A172 (cell line): ENCODE data around the gene STMP1. TPM values are rescaled to one million over a fixed set of nuclear protein-coding genes. Genes with fewer than 3 reads are reported as not detected.
"Not testable (repeated sequence)": the region's sequence is repeated elsewhere in the genome, so short reads cannot be mapped to it uniquely, and the experiment has no call there.

Source experiments
- DNase-seq: peaks from one replicate; pipeline ENCODE4 v3.0.0-alpha.2; 2015; ENCODE audit warnings: low spot score
- total RNA-seq: library from RNA; depleted of rRNA; stranded (reverse); fragments of >200 nt; shearing (Covaris generic); gene quantifications from 2 replicates; pipeline ENCODE4 v1.2.3, GENCODE V29; 2014

The STMP1 gene
- total RNA-seq, 1 experiment from 2014 or later = 22.5 TPM

DNA sequence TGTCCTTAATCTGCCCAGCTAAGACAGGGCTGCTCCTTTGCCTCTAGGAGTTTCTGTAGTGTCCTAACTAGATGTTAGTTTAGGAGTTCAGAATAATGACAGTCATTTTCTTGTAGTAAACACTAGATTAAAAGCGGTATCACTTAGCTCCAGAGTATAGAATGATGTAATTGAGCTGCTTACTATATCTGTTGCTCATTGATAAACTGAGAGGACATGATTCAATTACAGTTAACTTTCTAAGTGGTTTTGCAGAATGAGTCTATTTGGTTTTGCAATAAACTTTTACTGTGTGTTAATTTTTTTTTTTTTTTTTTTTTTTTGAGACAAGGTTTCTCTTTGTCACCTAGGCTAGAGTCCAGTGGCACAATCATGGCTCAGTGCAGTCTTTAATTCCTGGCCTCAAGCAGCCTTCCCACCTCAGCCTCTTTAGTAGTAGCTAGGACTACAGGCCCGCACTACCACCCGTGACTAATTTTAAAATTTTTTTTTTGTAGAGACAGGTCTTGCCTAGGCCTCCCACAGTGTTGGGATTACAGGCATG is 1.8 kb downstream of the STMP1 start:
- DNase-seq = no peak

DNA sequence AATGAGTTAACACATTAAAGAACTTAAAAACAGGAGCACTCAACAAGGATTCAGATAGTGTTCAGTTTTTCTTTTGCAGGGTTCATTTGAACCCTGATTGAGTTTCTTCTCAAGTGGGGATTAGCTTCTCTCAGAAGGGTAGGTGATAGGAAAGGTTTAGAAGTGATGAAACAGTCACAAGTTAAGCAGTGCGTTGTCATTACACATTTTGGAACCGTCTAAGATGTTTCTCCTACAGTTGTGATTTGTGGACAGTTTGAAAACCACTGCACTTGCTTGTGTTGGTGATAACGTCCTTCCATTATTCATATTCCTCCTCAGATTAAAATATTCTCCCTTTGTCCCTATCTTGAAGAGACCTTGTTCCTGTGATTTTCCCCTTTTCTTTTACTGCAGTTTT is 2.7 kb downstream of the STMP1 start:
- DNase-seq = no peak

DNA sequence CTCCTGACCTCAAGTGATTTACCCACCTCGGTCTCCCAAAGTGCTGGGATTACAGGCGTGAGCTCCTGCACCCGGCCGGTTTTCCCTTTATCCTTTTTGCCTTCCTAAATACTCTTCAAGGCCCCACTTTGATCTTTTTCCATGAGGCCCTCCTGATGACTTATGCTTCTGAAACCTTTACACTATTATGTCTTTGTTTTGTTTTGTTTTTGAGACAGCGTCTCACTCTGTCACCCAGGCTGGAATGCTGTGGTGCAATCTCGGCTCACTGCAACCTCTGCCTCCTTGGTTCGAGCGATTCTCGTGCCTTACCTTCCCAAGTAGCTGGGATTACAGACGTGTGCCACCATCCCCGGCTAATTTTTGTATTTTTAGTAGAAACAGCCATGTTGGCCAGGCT is 3.8 kb downstream of the STMP1 start:
- DNase-seq = no peak

DNA sequence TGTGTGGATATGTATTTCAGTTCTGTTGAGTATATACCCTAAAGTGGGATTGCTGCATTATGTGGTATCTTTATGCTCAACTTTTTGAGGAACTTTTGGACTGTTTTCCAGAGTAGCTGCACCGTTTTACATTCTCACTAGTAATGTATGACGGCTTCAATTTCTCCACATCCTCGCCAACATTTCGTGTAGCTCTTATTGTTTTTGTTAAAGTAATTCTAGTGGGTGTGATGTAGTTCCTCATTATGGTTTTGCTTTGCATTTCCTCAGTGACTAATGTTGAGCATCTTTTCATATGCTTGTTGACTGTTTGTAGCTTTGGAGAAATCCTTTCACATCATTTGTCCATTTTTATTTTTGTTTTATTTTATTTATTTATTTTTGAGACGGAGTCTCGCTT is 4.5 kb downstream of the STMP1 start:
- DNase-seq = no peak

DNA sequence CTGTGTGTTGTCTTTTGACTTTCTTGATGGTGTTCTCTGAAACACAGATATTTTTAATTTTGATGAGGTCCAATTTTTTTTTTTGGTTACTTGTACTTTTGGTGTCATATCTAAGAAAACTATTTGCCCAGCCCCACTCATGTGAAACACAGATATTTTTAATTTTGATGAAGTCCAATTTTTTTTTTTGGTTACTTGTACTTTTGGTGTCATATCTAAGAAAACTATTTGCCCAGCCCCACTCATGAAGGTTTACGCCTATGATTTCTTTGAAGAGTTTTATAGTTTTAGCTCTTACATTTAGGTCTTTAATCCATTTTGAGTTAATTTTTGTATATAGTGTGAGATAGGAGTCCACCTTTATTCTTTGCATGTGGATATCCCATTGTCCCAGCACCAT is 5.3 kb downstream of the STMP1 start:
- not testable (repeated sequence) for DNase-seq

DNA sequence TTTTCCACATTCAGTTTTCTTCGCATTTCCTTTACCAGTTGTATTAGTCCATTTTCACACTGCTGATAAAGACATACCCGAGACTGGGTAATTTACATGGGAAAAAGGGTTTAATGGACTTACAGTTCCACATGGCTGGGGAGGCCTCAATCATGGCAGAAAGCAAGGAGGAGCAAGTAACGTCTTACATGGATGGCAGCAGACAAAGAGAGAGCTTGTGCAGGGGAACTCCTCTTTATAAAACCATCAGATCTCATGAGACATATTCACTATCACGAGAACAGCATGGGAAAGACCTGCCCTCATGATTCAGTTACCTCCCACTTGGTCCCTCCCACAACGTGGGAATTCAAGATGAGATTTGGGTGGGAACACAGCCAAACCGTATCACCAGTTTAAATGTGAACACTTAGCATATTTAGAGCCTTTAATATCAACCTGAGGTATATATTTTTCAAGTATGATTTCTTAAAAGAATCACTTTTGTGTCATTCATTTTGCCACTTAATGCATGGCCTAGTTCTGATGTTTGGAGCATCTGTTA is 6.6 kb downstream of the STMP1 start:
- not testable (repeated sequence) for DNase-seq

DNA sequence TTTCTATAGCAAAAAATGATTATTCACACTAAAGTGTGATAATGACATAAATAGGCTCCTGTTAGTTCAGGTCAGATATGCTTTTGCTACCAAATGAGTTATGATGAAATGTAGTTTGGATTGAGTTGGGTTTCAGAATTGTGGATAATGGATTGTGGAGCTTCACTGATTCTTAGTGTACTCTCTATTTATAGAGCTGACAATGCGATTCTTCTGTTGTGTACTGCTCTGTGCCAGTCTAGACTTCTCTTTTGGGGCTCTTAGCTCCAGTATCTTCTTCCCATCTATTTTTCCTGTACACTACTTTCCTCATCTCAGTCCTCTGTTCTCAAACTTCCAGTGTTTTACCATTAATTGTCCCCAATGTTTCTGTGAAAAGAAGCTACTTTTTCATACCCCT is 7.5 kb downstream of the STMP1 start:
- DNase-seq = no peak

DNA sequence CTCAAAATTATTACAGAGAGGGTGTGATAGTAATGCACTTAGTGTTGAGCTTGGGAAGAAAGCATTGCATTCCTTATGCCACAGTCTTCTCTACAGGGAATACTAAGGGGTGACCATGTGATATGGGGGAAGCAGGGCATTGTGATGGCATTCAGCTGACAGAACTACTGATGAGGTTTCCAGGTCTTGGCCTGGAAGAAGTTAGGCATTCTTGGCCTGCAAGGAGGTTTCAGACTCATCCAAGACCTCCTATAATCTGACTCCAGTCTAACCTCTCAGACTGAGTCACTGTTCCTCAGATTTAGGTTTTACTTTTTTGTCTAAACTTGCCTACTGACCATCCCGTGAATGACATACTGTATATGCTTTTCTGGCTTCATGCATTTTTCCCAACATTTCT is 7.9 kb downstream of the STMP1 start:
- peak; percentile 15 for DNase-seq

DNA sequence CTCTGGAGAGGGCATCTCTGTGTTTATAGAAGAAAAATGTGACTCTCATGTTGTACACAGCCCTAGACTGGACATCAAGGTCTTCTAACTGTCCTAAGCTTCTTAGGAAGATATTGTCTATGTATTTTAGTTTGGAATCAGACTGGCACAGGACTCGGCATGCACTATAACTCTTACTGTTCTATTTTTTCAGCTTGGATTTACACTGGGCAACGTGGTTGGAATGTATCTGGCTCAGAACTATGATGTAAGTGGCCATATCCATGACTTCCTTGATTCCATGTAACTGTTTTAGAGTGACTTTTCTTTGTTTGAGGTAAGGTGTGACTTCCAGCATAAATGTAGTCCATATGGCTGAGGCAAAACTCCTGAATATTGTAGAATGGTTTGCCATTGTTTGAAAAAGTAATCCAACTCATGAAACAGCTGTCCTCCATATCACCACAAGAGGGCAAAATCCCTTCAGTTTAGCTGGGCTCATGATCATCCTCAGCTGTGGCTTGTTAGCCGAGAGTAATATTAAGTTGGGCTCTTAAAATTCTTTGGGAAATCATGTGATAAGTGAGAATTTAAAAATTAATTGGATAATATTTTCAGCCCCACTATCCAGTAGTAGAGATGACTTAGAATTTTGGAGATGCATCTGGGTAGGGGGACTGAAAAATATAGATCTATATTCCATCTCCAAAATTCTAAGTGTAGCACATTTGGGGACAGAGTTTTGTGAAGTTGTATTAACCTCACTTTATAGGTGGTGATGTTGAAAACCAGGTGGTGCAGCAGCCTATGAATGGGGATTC is 10.4 kb downstream of the STMP1 start:
- DNase-seq = peak; percentile 70

DNA sequence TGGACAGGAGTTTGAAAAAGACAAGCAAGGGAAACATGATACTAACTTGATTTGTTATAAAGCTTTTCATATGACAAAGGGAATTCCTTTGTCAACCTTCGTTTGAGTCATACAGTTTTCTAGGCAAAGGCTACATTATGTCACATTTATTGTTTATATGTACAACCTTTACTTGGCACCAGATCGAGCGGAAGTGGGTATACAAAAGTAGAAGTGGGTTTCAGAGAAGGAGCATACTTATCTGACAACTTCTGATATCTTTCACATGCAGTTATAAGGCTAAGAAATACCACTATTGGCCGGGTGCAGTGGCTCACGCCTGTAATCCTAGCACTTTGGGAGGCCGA is 11.0 kb downstream of the STMP1 start:
- DNase-seq = peak; percentile 79

DNA sequence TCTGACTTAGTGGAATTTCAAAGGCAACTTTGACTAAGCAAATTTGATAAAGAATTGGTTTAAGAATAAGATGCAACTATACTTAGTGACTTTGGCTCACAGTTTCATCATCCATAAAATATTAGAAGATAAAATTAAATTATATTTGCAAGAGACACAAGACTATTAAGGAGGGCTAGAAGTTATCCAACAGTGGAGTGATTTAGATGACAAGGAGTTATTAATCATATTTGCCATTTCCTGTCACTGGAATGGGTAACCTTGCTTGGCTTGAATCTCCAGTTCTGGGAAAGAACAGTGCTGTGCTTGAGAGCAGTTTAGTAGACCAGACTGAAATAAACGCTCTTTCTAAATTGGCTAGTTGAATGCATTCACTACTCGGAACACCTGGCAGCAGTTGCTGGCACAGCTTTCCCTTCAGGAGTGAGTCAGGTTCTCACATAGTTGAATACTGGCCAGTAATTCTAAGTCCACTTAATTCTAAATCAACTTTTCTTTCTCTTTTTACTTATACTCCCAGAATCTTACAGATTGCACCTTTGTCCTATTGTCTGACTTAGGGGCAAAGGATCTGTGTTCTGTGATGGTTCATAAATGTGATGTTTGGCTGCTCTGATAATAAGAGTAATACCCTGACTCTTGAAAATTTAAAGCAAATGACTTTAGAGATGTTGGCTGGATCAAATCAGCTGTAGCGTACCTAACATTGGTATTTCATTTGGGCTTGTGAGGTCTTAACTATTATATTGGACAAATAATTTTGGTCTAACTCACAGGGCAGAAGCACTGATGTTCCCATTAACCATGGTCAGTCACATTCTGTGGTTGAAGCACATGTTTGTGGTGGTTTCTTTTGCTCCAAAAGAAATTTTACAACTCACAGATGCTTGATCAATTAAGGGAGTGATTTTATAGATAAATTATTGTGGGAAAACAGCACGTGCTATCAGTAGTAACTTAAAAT is 16.6 kb downstream of the STMP1 start:
- DNase-seq = peak; percentile 69

DNA sequence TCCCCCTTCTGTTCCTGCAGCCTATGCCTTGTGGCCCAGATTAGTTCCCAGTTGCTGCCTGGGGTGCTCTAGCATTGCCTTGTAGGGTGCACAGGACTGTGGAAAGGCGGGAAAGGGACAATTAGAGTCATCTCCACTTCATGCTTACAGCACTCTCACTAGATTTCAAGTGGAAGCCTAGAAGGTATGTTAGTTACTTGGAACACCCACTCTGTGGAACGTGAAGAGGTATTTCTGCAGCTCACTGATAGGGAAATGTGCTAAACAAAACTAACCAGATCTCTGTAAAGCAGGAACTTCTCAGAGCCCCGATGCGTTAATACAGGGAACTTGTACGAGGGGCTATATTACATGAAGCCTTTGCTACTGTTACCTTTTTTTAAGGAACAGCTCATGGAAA is 19.4 kb downstream of the STMP1 start:
- DNase-seq = no peak

DNA sequence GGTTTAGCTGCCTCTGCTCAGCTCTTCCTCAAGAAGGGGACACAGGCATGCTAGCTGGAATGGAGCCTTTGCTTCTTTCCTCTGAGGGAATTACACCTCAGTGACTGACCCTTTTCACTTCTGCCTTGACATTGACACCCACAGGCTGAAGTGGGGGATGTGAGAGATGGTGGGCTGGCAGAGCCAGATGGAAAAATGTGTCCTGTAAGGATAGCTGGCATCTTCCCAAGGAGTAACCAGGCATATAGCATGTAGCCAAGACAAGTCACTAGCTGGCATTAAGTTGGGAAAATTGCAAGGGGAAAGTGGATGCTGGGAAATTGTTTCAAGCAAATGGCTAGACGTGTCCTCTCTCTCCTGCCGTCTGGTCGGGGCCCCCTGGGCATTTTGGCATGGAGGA is 19.9 kb downstream of the STMP1 start:
- DNase-seq = no peak

DNA sequence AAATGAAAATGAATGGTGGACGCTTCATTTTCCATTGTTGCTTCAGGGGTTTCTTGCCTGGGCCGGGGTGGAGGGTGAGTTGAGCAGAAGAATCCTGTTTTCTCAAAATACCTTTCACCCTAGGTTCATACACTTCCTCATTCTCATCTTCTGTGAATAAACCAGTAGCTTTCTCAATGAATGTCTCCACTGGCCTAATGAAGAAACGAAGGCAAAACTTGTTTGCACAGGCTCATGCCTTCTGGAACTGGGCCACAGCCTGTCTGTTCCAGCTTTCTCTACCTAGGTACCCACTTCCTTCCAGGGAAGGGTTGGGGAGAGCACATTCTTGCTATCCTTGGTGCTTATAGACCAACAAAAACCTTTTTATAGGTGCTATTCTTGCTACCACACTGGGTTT is 21.3 kb downstream of the STMP1 start:
- DNase-seq = no peak

DNA sequence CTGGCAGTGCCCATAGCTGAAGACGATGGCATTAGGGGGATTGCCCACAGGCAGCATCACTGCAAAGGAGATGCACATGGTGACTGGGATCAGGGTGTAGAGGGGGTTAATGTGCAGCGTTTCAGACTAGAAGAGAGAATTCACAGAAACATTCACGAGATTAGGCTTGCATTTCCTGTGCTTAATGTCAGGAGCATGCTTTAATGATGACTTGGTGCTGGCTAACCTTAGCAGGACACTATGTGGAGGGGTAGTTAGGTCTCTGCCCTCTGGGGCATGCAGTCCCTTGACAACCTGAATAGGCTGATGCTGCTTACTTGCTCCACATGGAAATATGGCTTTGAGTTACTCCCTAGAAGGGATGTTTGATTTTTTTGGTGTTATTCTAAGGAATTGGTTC is 21.8 kb downstream of the STMP1 start:
- peak; percentile 16 for DNase-seq

DNA sequence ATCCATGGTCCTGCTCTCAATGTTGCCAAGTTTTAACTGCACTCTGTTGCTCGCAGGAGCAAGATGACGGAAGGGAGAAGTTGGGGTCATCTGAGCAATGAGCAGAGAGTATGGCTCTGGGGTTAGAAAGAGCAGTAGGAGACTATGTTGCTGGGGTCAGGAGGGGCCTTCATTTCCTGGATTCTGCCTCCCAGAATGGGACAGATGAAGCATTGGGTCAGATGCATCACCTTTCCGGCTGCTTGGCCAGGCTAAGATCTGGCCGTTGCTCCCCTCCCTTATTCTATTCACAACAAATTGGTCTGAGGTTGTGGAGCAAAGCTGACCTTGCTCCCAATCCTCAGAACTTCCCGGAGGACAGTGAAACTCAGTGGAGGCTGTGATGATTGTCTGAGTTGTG is 22.4 kb downstream of the STMP1 start:
- DNase-seq = no peak

DNA sequence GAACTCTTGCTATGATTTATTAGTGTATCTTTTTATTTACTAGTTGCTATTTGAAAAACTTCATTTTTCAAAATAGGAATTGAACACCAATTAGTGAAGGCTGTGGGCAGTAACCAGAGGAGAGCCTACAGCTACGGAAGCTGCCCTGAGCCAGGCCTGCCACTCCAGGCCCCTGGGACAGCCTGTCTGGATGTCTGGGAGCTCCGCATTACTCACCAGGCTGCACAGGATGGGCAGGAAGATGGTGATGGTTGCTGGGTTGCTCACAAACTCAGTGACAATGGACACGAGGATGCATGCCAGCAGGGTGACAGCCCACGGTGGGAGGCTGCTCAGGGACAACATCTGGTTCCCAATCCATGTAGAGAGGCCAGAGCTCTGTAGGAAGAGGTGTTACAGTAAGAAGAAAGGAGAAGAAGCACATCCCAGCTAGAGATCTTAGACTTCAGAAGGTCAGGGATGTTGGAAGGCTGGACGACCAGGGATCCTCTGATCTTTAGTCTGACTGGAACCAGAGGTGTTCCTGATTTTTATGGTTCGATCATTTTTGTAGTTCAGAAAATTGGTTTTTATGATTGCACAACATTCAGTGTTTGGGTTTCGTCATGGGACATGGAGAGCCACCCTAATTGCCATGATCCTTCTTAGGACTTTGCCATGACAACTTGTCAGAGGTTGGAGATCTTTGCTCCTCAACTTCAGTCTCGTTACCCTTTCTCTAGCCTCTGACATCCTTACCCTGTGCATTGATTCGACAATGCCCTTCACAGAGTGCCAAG is 23.2 kb downstream of the STMP1 start:
- DNase-seq = no peak

DNA sequence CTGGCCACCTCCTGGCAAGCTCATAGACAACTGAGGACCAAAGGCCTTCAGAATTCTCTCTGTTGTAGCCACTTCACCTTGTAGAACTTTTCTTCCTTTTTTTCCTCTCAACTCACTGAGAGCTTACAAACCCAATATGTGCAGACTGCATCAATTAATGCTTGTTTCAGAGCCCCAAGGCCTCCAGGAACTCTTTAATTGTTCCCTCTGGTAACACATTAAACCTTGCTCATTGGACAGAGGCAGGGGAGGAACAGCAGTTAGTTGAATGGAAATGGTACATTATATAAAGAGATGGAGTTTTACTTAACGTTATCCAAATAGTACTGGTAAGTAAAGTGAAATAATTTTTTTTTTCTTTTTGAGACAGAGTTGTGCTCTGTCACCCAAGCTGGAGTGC is 25.2 kb downstream of the STMP1 start:
- DNase-seq = no peak

DNA sequence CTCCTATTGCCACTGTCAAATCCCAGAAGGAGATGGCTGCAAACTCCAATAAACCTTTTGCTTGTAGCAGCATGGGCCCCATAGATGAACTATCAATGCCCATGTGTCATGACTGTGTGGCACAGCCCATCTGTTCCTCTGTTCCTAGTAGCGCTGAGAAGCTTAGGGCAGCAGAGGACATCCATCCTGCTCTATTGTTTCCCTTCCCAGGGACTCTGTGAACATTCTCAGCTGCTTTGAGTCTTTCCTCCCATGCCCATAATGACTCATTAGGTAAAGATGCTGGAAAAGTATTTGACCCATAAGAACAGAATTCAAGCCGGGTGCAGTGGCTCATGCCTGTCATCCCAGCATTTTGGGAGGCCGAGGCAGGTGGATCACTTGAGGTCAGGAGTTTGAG is 28.3 kb downstream of the STMP1 start:
- DNase-seq = peak; percentile 52

DNA sequence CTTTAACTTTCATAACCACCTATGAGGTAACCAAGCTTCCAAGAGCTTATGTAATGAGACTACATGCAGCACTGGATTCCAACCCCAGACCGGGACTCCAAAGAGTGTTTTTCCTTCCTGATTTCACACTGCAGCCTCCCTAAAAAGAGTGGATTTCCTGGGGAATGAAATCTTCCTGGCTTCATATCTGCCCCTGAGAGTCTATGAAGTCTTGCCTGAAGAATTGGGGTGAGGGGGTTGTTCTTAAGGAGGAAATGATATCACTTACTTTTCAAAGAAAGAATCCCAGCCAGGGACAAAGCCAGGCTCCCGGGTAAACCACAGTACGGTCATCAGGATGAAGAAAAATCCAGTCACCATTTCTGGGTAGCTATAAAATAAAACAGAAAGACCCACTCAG is 29.7 kb downstream of the STMP1 start:
- no peak for DNase-seq

DNA sequence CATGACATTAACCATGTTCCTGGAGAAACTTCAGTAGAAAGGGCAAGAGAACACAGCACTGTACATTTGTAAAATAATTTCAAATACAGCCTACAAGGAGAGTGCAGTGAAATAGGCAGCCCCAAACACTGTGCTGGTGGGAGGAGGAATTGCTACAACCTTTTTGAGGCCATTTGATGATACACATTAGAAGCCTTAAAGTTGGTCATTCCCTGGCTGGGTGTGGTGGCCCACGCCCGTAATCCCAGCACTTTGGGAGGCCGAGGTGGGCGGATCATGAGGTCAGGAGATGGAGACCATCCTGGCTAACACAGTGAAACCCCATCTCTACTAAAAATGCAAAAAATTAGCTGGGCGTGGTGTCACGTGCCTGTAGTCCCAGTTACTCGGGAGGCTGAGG is 30.3 kb downstream of the STMP1 start:
- DNase-seq = not testable (repeated sequence)

DNA sequence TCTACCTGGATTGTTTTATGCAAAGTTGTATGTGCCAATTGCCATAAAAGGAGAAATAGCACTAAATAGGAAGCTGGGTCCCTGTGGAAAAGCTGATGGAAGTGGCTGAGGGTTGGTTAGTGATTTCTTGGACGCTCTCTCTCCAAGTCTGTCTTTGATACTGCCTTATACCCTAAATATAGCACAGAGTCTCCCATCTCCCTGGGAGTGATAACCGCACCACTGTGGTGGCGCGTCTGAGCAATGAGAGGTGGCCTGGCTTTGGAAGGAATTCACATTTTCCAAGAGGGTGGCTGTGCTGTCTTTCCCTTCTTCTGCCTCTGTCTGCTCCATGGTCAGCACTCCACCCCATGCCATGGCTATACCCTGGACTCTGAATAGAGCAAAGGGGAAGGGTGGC is 31.2 kb downstream of the STMP1 start:
- no peak for DNase-seq
